IMR-90 (cell line): ENCODE data around the gene MOCOS. TPM values are rescaled to one million over a fixed set of nuclear protein-coding genes. Genes with fewer than 3 reads are reported as not detected.

ENCODE experiments used
- ATAC-seq: fragments of 200-7000 bp; cut with Tn5 transposase; 2 replicates; pipeline ENCODE4 v1.9.1; 2020; ENCODE audit warnings: low read depth, mild to moderate bottlenecking, moderate library complexity
- BruUV-seq: library from RNA; stranded (reverse); fragments of 400-500 nt; replicated peaks from 2 replicates; lab custom pipeline; 2021; lab: Mats Ljungman, UMichigan
- CTCF ChIA-PET: fragments of 300-600 bp; formaldehyde crosslinking; extraction: SDS; loops from one replicate; lab custom pipeline; 2021; ENCODE audit warnings: antibody characterized with exemption; lab: Yijun Ruan, JAX
- POLR2A ChIA-PET: fragments of 300-600 bp; sonication (Branson Sonifier 250); formaldehyde crosslinking; loops from one replicate; lab custom pipeline; 2022; ENCODE audit warnings: antibody characterized with exemption; ENCODE audit not compliant: unreplicated experiment; lab: Charles Lee
- DNase-seq: peaks from one replicate; pipeline ENCODE4 v3.0.0; 2013
- H2AFZ ChIP-seq: replicated peaks from 2 replicates; pipeline ENCODE3; 2013; ENCODE audit warnings: low read length, mild to moderate bottlenecking; ENCODE audit not compliant: poor library complexity
- H2AK5ac ChIP-seq: 2 replicates; pipeline ENCODE4 v1.6.1; 2013; ENCODE audit warnings: low read depth, low read length, inconsistent platforms
- H2AK9ac ChIP-seq: replicated peaks from 2 replicates; pipeline ENCODE3; 2013; ENCODE audit warnings: mild to moderate bottlenecking, low read depth, low read length, moderate library complexity; ENCODE audit not compliant: poor library complexity
- H2BK120ac ChIP-seq: 2 replicates; pipeline ENCODE4 v1.6.1; 2013; ENCODE audit warnings: low read depth, low read length, inconsistent platforms
- H2BK15ac ChIP-seq: 3 replicates; pipeline ENCODE4 v1.6.1; 2013; ENCODE audit warnings: low read depth, low read length, inconsistent platforms
- H2BK20ac ChIP-seq: 2 replicates; pipeline ENCODE4 v1.6.1; 2013; ENCODE audit warnings: low read depth, mild to moderate bottlenecking, inconsistent platforms, low read length, moderate library complexity
- H2BK5ac ChIP-seq: 2 replicates; pipeline ENCODE4 v1.6.1; 2013; ENCODE audit warnings: mild to moderate bottlenecking, low read depth, low read length, inconsistent platforms; ENCODE audit not compliant: poor library complexity, severe bottlenecking
- H3K14ac ChIP-seq: replicated peaks from 2 replicates; pipeline ENCODE4 v1.6.1; 2013; ENCODE audit warnings: low read depth, low read length, inconsistent platforms
- H3K18ac ChIP-seq: 2 replicates; pipeline ENCODE4 v1.6.1; 2013; ENCODE audit warnings: low read depth, low read length, control low read depth
- H3K23ac ChIP-seq: 2 replicates; pipeline ENCODE4 v1.6.1; 2013; ENCODE audit warnings: low read depth, low read length, inconsistent platforms
- H3K27ac ChIP-seq: 2 replicates; pipeline ENCODE4 v1.5.1; 2013; ENCODE audit warnings: mild to moderate bottlenecking, control low read depth, low read length; ENCODE audit not compliant: insufficient read depth
- H3K27me3 ChIP-seq: 2 replicates; pipeline ENCODE4 v1.6.1; 2013; ENCODE audit warnings: low read length; ENCODE audit not compliant: control insufficient read depth, insufficient read depth
- H3K36me3 ChIP-seq: 2 replicates; pipeline ENCODE4 v1.6.1; 2013; ENCODE audit warnings: low read length, mixed read lengths; ENCODE audit not compliant: control insufficient read depth, insufficient read depth
- H3K4ac ChIP-seq: 2 replicates; pipeline ENCODE4 v1.6.1; 2013; ENCODE audit warnings: low read depth, low read length, inconsistent platforms
- H3K4me1 ChIP-seq: 2 replicates; pipeline ENCODE4 v1.6.1; 2013; ENCODE audit warnings: low read length, mixed read lengths; ENCODE audit not compliant: control insufficient read depth, insufficient read depth
- H3K4me2 ChIP-seq: 2 replicates; pipeline ENCODE4 v1.6.1; 2013; ENCODE audit warnings: low read depth, mild to moderate bottlenecking, control low read depth, low read length, moderate library complexity
- H3K4me3 ChIP-seq: 2 replicates; pipeline ENCODE4 v1.5.1; 2013; ENCODE audit warnings: low read depth, mild to moderate bottlenecking, control low read depth, low read length, moderate library complexity; ENCODE audit not compliant: insufficient read depth
- H3K56ac ChIP-seq: 2 replicates; pipeline ENCODE4 v1.6.1; 2013; ENCODE audit warnings: low read length, inconsistent platforms; ENCODE audit not compliant: insufficient read depth; ENCODE audit errors: extremely low read depth
- H3K79me1 ChIP-seq, 2 experiments: 2 replicates each; pipeline ENCODE4 v1.6.1; 2013; ENCODE audit warnings: low read length in 2 of 2, inconsistent platforms in 1 of 2, low read depth in 1 of 2
- H3K9ac ChIP-seq: 2 replicates; pipeline ENCODE4 v1.6.1; 2013; ENCODE audit warnings: low read depth, low read length, control low read depth
- H3K9me1 ChIP-seq: 2 replicates; pipeline ENCODE4 v1.6.1; 2013; ENCODE audit warnings: low read length, inconsistent platforms; ENCODE audit not compliant: insufficient read depth
- H3K9me3 ChIP-seq: 2 replicates; pipeline ENCODE4 v1.6.1; 2013; ENCODE audit warnings: low read length; ENCODE audit not compliant: control insufficient read depth, insufficient read depth
- H4K20me1 ChIP-seq: 2 replicates; pipeline ENCODE4 v1.6.1; 2013; ENCODE audit warnings: low read length, inconsistent platforms; ENCODE audit not compliant: insufficient read depth
- H4K5ac ChIP-seq: 2 replicates; pipeline ENCODE4 v1.6.1; 2013; ENCODE audit warnings: mild to moderate bottlenecking, low read depth, low read length, control low read depth
- H4K8ac ChIP-seq, 2 experiments: 2 replicates each; pipeline ENCODE4 v1.6.1; 2013; ENCODE audit warnings: low read depth in 2 of 2, low read length in 2 of 2, control low read depth in 1 of 2, inconsistent platforms in 1 of 2
- H4K91ac ChIP-seq: 2 replicates; pipeline ENCODE4 v1.6.1; 2013; ENCODE audit warnings: low read depth, low read length, inconsistent platforms; ENCODE audit not compliant: insufficient read depth
- CHD1 ChIP-seq: IDR thresholded peaks from 2 replicates; pipeline ENCODE4 v1.6.1; 2012; ENCODE audit warnings: low read depth, low read length, improper control_type of control experiment
- POLR2A ChIP-seq: IDR thresholded peaks from 2 replicates; pipeline ENCODE4 v1.6.1; 2012; ENCODE audit warnings: mild to moderate bottlenecking, low read depth, low read length
- RAD21 ChIP-seq: IDR thresholded peaks from 2 replicates; pipeline ENCODE4 v1.6.1; 2012; ENCODE audit warnings: low read length, improper control_type of control experiment
- WGBS, 2 experiments: methylation state at CpG; one replicate each; pipeline versions ENCODE4 v1.1.5 to v1.1.7; 2013; ENCODE audit warnings: missing lambda C conversion rate in 2 of 2; ENCODE audit not compliant: insufficient read length in 1 of 2; ENCODE audit errors: extremely low coverage in 2 of 2; 5-methylcytosine and 5-hydroxymethylcytosine counted together
- dilution Hi-C: fragments of 300-500 bp; cut with HindIII; formaldehyde crosslinking; loops from one replicate; pipeline ENCODE4 v1.14.3; 2018; ENCODE audit warnings: low sequenced_read_pairs; ENCODE audit not compliant: unreplicated experiment
- in situ Hi-C: fragments of 300-500 bp; cut with MboI; formaldehyde crosslinking; loops from 3 replicates; pipeline ENCODE4 v1.14.3; 2019; ENCODE audit warnings: low sequenced_read_pairs, inconsistent platforms, mixed read lengths
- intact Hi-C: fragments of 100-400 bp; cut with micrococcal nuclease; formaldehyde crosslinking; loops from 2 replicates; pipeline ENCODE4 v1.10.0; 2022
- polyA plus RNA-seq, 3 experiments: library from polyadenylated mRNA; depleted of rRNA; stranded (reverse); fragments of >200 nt; gene quantifications; 2 replicates each; pipeline ENCODE4 v1.2.3, GENCODE V29; 2012; ENCODE audit warnings: low replicate concordance in 1 of 3
- total RNA-seq: library from RNA; depleted of rRNA; stranded (reverse); fragments of >200 nt; gene quantifications from 2 replicates; pipeline ENCODE4 v1.2.3, GENCODE V29; 2012
- TF ChIP-seq, protein P1 (sequence below): fragments of 150-350 bp; IDR thresholded peaks from 2 replicates; pipeline ENCODE4 v1.6.1; 2017; ENCODE audit warnings: mild to moderate bottlenecking, antibody characterized with exemption, low read length, low read depth

MOCOS gene
- total and polyA plus RNA-seq, 2 of the 4 experiments (the other 2 are of a cell fraction): 1.1 to 2.2 TPM

GRCh38 chr18:36181898-36182506 lies 5.3 kb upstream of the MOCOS start:
- Histone ChIP-seq H3K36me3 (peaks cover 3% of the 10 kb centered on the region; the same call in 1 of the 2 replicates), H3K9me1 (peaks cover 12% of the 10 kb centered on the region), H3K9me3 (no peaks in the 10 kb centered on the region), H3K23ac (no peak overlapping the region), H4K91ac (no peak overlapping the region; the same call in 1 of the 2 replicates), H3K4me3 (no peak overlapping the region), H3K14ac (no peak overlapping the region), H2BK5ac (no peak overlapping the region), H3K4ac (no peak overlapping the region), H3K27me3 (no peaks in the 10 kb centered on the region), H3K27ac (no peak overlapping the region), H3K4me2 (no peak overlapping the region), H4K20me1 (peaks cover 4% of the 10 kb centered on the region; the same call in 1 of the 2 replicates), H2AFZ (no peak overlapping the region), H3K79me1 (0 out of 4 replicates have a peak, but pooled peaks cover 0 to 5% of the 10 kb centered on the region in 2 experiments), H3K4me1 (peaks cover 15% of the 10 kb centered on the region), H2BK20ac (no peak overlapping the region), H3K9ac (no peak overlapping the region), H3K18ac (0 out of 2 replicates have a peak overlapping the region, but pooled peaks have one; percentile 19), H2AK5ac (0 out of 2 replicates have a peak overlapping the region, but pooled peaks have one; percentile 1), H2AK9ac (no peak overlapping the region), H2BK15ac (no peak overlapping the region), H4K8ac (no peak overlapping the region), H4K5ac (peak overlapping the region; percentile 27), H3K56ac (no peak overlapping the region), H2BK120ac (no peak overlapping the region)
- 88% methylated on average over 1 of the region's 3 CpGs; no CpG with 5 or more reads in 1 of the 2 experiments for WGBS, 2 experiments
- intact Hi-C loops: loop anchor here (2.0 kb wide), 1 partner anchor 53 kb away; the partner anchor contains the start of genes ELP2 and SLC39A6
- DNase-seq (no peak), ATAC-seq (no peak)
- CTCF ChIA-PET: no interaction called here
- no TSS peak for BruUV-seq
- TF ChIP-seq CHD1 (no peak), POLR2A (no peak), RAD21 (no peak)
- TF ChIP-seq, protein P1, sequence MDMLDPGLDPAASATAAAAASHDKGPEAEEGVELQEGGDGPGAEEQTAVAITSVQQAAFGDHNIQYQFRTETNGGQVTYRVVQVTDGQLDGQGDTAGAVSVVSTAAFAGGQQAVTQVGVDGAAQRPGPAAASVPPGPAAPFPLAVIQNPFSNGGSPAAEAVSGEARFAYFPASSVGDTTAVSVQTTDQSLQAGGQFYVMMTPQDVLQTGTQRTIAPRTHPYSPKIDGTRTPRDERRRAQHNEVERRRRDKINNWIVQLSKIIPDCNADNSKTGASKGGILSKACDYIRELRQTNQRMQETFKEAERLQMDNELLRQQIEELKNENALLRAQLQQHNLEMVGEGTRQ: no peak
- dilution Hi-C loops: no loop called here
- in situ Hi-C loops: no loop called here
- POLR2A ChIA-PET: no interaction called here
